K562 (cell line): ENCODE data around the gene C19orf44.

ENCODE experiments used
- ATF3 ChIP-seq, 2 experiments: fragments of 450-650 bp in 1 of 2; sonication (generic) in 1 of 2; formaldehyde crosslinking in 1 of 2; IDR thresholded peaks in 1 of 2; conservative IDR thresholded peaks in 1 of 2; 2 replicates each; pipeline versions ENCODE4 v1.6.1 to v1.8.1; 2016 to 2023; ENCODE audit warnings: mild to moderate bottlenecking in 2 of 2, moderate library complexity in 2 of 2, inconsistent platforms in 1 of 2, missing genetic modification reagents in 1 of 2
- EZH2 ChIP-seq: IDR thresholded peaks from 2 replicates; pipeline ENCODE4 v1.6.1; 2012; ENCODE audit warnings: low read depth, mild to moderate bottlenecking, inconsistent platforms, low read length, borderline replicate concordance
- HDAC3 ChIP-seq: fragments of 450-650 bp; IDR thresholded peaks from 2 replicates; pipeline ENCODE4 v1.6.1; 2018; ENCODE audit warnings: borderline replicate concordance, mild to moderate bottlenecking, moderate library complexity; ENCODE audit not compliant: partially characterized antibody
- MNT ChIP-seq, 2 experiments: fragments of 450-650 bp; conservative IDR thresholded peaks; 2 replicates each; pipeline ENCODE4 v1.6.1; 2017; ENCODE audit warnings: mild to moderate bottlenecking in 2 of 2, moderate library complexity in 2 of 2
- NFATC3 ChIP-seq: fragments of 450-650 bp; IDR thresholded peaks from 2 replicates; pipeline ENCODE4 v1.6.1; 2017; ENCODE audit warnings: mild to moderate bottlenecking
- RBM14 ChIP-seq: fragments of 200-400 bp; formaldehyde crosslinking; IDR thresholded peaks from 2 replicates; pipeline ENCODE4 v1.6.1; 2018; ENCODE audit warnings: low read depth, mild to moderate bottlenecking, low read length, moderate library complexity, borderline replicate concordance; ENCODE audit not compliant: insufficient read depth
- SMARCE1 ChIP-seq: fragments of 450-650 bp; IDR thresholded peaks from 2 replicates; pipeline ENCODE4 v1.7.1; 2016; ENCODE audit warnings: mild to moderate bottlenecking
- SRSF9 ChIP-seq: fragments of 200-400 bp; formaldehyde crosslinking; IDR thresholded peaks from 2 replicates; pipeline ENCODE4 v1.6.1; 2017; ENCODE audit warnings: low read depth, low read length, borderline replicate concordance
- ZNF707 ChIP-seq: fragments of 250-450 bp; sonication (Bioruptor Pico); conservative IDR thresholded peaks from 2 replicates; pipeline ENCODE4 v1.8.0; 2022; ENCODE audit warnings: inconsistent platforms, mild to moderate bottlenecking, moderate library complexity
- TF ChIP-seq, protein P1 (sequence below): sonication (generic); formaldehyde crosslinking; IDR thresholded peaks from 2 replicates; pipeline ENCODE4 v1.8.0; 2022; ENCODE audit warnings: mild to moderate bottlenecking, missing genetic modification reagents, borderline replicate concordance

DNA sequence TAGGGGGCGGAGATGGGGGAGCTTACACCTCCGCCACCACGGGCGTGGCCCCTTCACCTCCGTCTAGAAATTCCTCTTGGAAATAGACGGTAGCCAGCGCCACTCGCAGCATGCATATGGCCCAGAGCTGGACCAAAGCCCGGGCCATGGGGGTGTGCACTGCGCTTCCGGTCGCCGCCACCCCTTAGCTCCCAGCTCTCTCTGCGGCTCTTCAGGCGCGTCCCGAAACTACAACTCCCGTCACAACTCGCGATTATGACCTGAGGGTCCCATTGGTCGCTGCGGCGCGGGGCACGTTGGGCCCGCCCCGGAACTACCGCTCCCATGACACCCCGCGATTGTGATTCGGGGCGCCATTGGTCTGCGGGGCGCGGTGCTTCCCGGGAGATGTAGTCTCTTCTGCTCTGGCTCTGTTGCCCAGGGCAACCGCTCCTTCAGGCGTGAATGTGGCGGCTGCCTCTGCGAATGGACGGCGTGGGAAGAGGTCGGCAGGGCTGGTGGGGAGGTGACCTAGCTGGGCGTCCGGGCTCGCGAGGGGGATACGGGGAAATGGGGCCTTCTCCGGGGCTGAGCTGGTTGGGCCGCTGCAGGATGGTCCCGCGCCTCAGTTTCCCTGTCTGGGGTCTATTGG is at the start of gene C19orf44, which contains the start of gene CALR3:
- TF ChIP-seq NFATC3 = no peak
- no peak for TF ChIP-seq EZH2
- TF ChIP-seq SRSF9 = no peak
- no peak for TF ChIP-seq RBM14
- TF ChIP-seq MNT (conservative IDR thresholded peaks at IDR 0.05) = peak; percentile 86 to 92
- TF ChIP-seq HDAC3 = no peak
- TF ChIP-seq SMARCE1 = no peak
- no peak for TF ChIP-seq ZNF707
- no peak for TF ChIP-seq ATF3 (IDR thresholded peaks at IDR 0.05)
- TF ChIP-seq ATF3 (CRISPR knock-in tag; conservative IDR thresholded peaks at IDR 0.05) = no peak
- TF ChIP-seq, protein P1, sequence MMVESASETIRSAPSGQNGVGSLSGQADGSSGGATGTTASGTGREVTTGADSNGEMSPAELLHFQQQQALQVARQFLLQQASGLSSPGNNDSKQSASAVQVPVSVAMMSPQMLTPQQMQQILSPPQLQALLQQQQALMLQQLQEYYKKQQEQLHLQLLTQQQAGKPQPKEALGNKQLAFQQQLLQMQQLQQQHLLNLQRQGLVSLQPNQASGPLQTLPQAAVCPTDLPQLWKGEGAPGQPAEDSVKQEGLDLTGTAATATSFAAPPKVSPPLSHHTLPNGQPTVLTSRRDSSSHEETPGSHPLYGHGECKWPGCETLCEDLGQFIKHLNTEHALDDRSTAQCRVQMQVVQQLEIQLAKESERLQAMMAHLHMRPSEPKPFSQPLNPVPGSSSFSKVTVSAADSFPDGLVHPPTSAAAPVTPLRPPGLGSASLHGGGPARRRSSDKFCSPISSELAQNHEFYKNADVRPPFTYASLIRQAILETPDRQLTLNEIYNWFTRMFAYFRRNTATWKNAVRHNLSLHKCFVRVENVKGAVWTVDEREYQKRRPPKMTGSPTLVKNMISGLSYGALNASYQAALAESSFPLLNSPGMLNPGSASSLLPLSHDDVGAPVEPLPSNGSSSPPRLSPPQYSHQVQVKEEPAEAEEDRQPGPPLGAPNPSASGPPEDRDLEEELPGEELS (CRISPR knock-in tag) = no peak
